HepG2 (cell line): ENCODE data around the gene DEFB108B. TPM values are rescaled to one million over a fixed set of nuclear protein-coding genes. Genes with fewer than 3 reads are reported as not detected.

ENCODE experiments used
- HOMEZ ChIP-seq: IDR thresholded peaks from 2 replicates; pipeline ENCODE4 v1.6.1; 2016; ENCODE audit warnings: low read depth
- MAX ChIP-seq: IDR thresholded peaks from 2 replicates; pipeline ENCODE4 v1.6.1; 2012; ENCODE audit warnings: inconsistent platforms
- PHF8 ChIP-seq: sonication (generic); formaldehyde crosslinking; IDR thresholded peaks from 2 replicates; pipeline ENCODE4 v1.5.0; 2020; ENCODE audit warnings: missing genetic modification reagents
- POLR2G ChIP-seq: fragments of 200-400 bp; formaldehyde crosslinking; IDR thresholded peaks from 2 replicates; pipeline ENCODE4 v1.6.1; 2018; ENCODE audit warnings: mild to moderate bottlenecking, low read depth, low read length, moderate library complexity
- SP4 ChIP-seq: sonication (generic); formaldehyde crosslinking; IDR thresholded peaks from 2 replicates; pipeline ENCODE4 v1.8.1; 2023; ENCODE audit warnings: mild to moderate bottlenecking, missing genetic modification reagents
- ZBED4 ChIP-seq: sonication (generic); formaldehyde crosslinking; IDR thresholded peaks from 2 replicates; pipeline ENCODE4 v1.4.0; 2020; ENCODE audit warnings: missing genetic modification reagents, borderline replicate concordance
- polyA plus RNA-seq, 8 experiments: library from polyadenylated mRNA; depleted of rRNA in 3 of 8; stranded (reverse) in 7 of 8; unstranded in 1 of 8; fragments of >200 nt; fragmentation: Illumina TruSeq in 4 of 8; extraction: Trizol in 4 of 8; gene quantifications; 2 replicates each; pipeline versions ENCODE4 v1.2.1 to v1.2.3, GENCODE V29; 2011 to 2016; ENCODE audit warnings: low read depth in 4 of 8, missing spikeins in 1 of 8, mixed read lengths in 1 of 8; ENCODE audit not compliant: insufficient read depth in 1 of 8
- total RNA-seq, 5 experiments: library from RNA; depleted of rRNA; stranded (reverse); fragments of >200 nt; fragmentation: Illumina TruSeq; extraction: Trizol; gene quantifications; 2 replicates each; pipeline ENCODE4 v1.2.3, GENCODE V29; 2016; ENCODE audit warnings: low read depth in 1 of 5
- TF ChIP-seq, protein P1 (sequence below): sonication (generic); formaldehyde crosslinking; IDR thresholded peaks from 2 replicates; pipeline ENCODE4 v1.5.1; 2020; ENCODE audit warnings: mild to moderate bottlenecking, missing genetic modification reagents, moderate library complexity

The DEFB108B gene
- total and polyA plus RNA-seq, 2 of the 13 experiments (the other 11 are each of a cell fraction or from before 2014, with no cell fraction given), result not detected

GRCh38 chr11:71786114-71786847, 46.7 kb upstream of the DEFB108B start (continued):
- TF ChIP-seq ZBED4 (CRISPR knock-in tag) (peak; percentile 64), POLR2G (0 out of 2 replicates have a peak, but pooled peaks have one; percentile 21), HOMEZ (CRISPR knock-in tag) (peak; percentile 30; the same call in 1 of the 2 replicates), SP4 (CRISPR knock-in tag) (peak; percentile 75), PHF8 (CRISPR knock-in tag) (peak; percentile 51), MAX (peak; percentile 33; the same call in 1 of the 2 replicates)
- TF ChIP-seq, protein P1, sequence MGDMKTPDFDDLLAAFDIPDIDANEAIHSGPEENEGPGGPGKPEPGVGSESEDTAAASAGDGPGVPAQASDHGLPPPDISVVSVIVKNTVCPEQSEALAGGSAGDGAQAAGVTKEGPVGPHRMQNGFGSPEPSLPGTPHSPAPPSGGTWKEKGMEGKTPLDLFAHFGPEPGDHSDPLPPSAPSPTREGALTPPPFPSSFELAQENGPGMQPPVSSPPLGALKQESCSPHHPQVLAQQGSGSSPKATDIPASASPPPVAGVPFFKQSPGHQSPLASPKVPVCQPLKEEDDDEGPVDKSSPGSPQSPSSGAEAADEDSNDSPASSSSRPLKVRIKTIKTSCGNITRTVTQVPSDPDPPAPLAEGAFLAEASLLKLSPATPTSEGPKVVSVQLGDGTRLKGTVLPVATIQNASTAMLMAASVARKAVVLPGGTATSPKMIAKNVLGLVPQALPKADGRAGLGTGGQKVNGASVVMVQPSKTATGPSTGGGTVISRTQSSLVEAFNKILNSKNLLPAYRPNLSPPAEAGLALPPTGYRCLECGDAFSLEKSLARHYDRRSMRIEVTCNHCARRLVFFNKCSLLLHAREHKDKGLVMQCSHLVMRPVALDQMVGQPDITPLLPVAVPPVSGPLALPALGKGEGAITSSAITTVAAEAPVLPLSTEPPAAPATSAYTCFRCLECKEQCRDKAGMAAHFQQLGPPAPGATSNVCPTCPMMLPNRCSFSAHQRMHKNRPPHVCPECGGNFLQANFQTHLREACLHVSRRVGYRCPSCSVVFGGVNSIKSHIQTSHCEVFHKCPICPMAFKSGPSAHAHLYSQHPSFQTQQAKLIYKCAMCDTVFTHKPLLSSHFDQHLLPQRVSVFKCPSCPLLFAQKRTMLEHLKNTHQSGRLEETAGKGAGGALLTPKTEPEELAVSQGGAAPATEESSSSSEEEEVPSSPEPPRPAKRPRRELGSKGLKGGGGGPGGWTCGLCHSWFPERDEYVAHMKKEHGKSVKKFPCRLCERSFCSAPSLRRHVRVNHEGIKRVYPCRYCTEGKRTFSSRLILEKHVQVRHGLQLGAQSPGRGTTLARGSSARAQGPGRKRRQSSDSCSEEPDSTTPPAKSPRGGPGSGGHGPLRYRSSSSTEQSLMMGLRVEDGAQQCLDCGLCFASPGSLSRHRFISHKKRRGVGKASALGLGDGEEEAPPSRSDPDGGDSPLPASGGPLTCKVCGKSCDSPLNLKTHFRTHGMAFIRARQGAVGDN (CRISPR knock-in tag), result peak; percentile 55
